A549 (cell line): ENCODE measurements around the gene ATP6V1G2. TPM values are rescaled to one million over a fixed set of nuclear protein-coding genes. Genes with fewer than 3 reads are reported as not detected.

Experiments used
- ATAC-seq, 2 experiments: fragments of 200-7000 bp in 1 of 2; fragments of >200 bp in 1 of 2; cut with Nextera tagmentation in 1 of 2; cut with Tn5 transposase in 1 of 2; 3 replicates each; pipeline versions ENCODE4 v1.8.0 to v1.9.1; 2018 to 2020; ENCODE audit warnings: mild to moderate bottlenecking in 1 of 2, moderate library complexity in 1 of 2
- CTCF ChIA-PET: fragments of 300-600 bp; sonication (Branson Sonifier 250); formaldehyde crosslinking; extraction: SDS; loops from one replicate; lab custom pipeline; 2021; ENCODE audit warnings: antibody characterized with exemption, inconsistent platforms; lab: Yijun Ruan, JAX
- POLR2A ChIA-PET: fragments of 350-600 bp; formaldehyde crosslinking; extraction: SDS; loops from one replicate; lab custom pipeline; 2021; ENCODE audit warnings: antibody characterized with exemption, inconsistent platforms; lab: Yijun Ruan, JAX
- DNase-seq, 2 experiments: peaks; one replicate each; pipeline versions ENCODE4 v3.0.0 to v3.0.0-alpha.2; 2011 to 2016; ENCODE audit warnings: low read depth in 1 of 2, low spot score in 1 of 2
- FAIRE-seq: peaks from 2 replicates; lab custom pipeline; 2011; peaks lifted over from hg19 to GRCh38; lab: Jason Lieb, UNC
- H3K27ac ChIP-seq, 2 experiments: fragments of >200 bp; sonication (Bioruptor Twin); formaldehyde crosslinking; 3 replicates each; pipeline ENCODE4 v1.5.1; 2016 to 2017
- H3K4me1 ChIP-seq: fragments of >200 bp; sonication (Bioruptor Twin); formaldehyde crosslinking; 3 replicates; pipeline ENCODE4 v1.6.1; 2016
- H3K4me2 ChIP-seq: fragments of >200 bp; sonication (Bioruptor Twin); formaldehyde crosslinking; 3 replicates; pipeline ENCODE4 v1.6.1; 2016
- H3K4me3 ChIP-seq: fragments of >200 bp; sonication (Bioruptor Twin); formaldehyde crosslinking; 3 replicates; pipeline ENCODE4 v1.5.1; 2016
- H3K9me3 ChIP-seq: fragments of >200 bp; sonication (Bioruptor Twin); formaldehyde crosslinking; 3 replicates; pipeline ENCODE4 v1.6.1; 2016
- BCL3 ChIP-seq: fragments of >200 bp; sonication (Bioruptor Twin); formaldehyde crosslinking; IDR thresholded peaks from 3 replicates; pipeline ENCODE4 v1.6.1; 2016
- CHD2 ChIP-seq: fragments of 150-350 bp; IDR thresholded peaks from 2 replicates; pipeline ENCODE4 v1.6.1; 2014; ENCODE audit warnings: low read length; ENCODE audit not compliant: partially characterized antibody
- E2F6 ChIP-seq: IDR thresholded peaks from 2 replicates; pipeline ENCODE4 v1.6.1; 2012; ENCODE audit warnings: low read depth, borderline replicate concordance
- ESRRA ChIP-seq: fragments of 150-350 bp; IDR thresholded peaks from 2 replicates; pipeline ENCODE4 v1.6.1; 2014; ENCODE audit warnings: mild to moderate bottlenecking, low read length, borderline replicate concordance
- FOXS1 ChIP-seq: fragments of 250-450 bp; sonication (Bioruptor Pico); IDR thresholded peaks from 2 replicates; pipeline ENCODE4 v1.5.0; 2020; ENCODE audit warnings: mild to moderate bottlenecking, moderate library complexity
- GATA3 ChIP-seq: IDR thresholded peaks from 2 replicates; pipeline ENCODE4 v1.6.1; 2012; ENCODE audit warnings: borderline replicate concordance
- HES2 ChIP-seq: fragments of >200 bp; sonication (Bioruptor Twin); formaldehyde crosslinking; IDR thresholded peaks from 2 replicates; pipeline ENCODE4 v1.6.1; 2016
- HOXB13 ChIP-seq: fragments of 250-450 bp; sonication (Bioruptor Pico); IDR thresholded peaks from 2 replicates; pipeline ENCODE4 v1.5.0; 2020; ENCODE audit warnings: low read depth, mild to moderate bottlenecking, moderate library complexity
- JUN ChIP-seq, 2 experiments: fragments of >200 bp; sonication (Bioruptor Twin); formaldehyde crosslinking; IDR thresholded peaks; 2 replicates in 1 of 2; 3 replicates in 1 of 2; pipeline ENCODE4 v1.6.1; 2016 to 2017
- KDM1A ChIP-seq: fragments of 200-600 bp; sonication (generic); IDR thresholded peaks from 2 replicates; pipeline ENCODE4 v1.6.1; 2016; ENCODE audit warnings: low read depth, mild to moderate bottlenecking
- POLR2A ChIP-seq: IDR thresholded peaks from 2 replicates; pipeline ENCODE4 v1.6.1; 2012; ENCODE audit warnings: mild to moderate bottlenecking, low read length
- POLR2AphosphoS2 ChIP-seq: conservative IDR thresholded peaks from 2 replicates; pipeline ENCODE4 v1.6.1; 2012; ENCODE audit warnings: low read length, improper control_type of control experiment, inconsistent platforms
- REST ChIP-seq: fragments of 200-600 bp; sonication (generic); IDR thresholded peaks from 2 replicates; pipeline ENCODE4 v1.6.1; 2016; ENCODE audit warnings: antibody characterized with exemption, mild to moderate bottlenecking, moderate library complexity
- RNF2 ChIP-seq: fragments of 200-600 bp; sonication (generic); IDR thresholded peaks from 2 replicates; pipeline ENCODE4 v1.6.1; 2016; ENCODE audit warnings: low read depth, mild to moderate bottlenecking, antibody characterized with exemption, moderate library complexity, borderline replicate concordance
- USF2 ChIP-seq: fragments of 450-650 bp; IDR thresholded peaks from 2 replicates; pipeline ENCODE4 v1.6.1; 2014; ENCODE audit warnings: antibody characterized with exemption
- WGBS: methylation state at CpG from one replicate; pipeline ENCODE4 v1.1.6; 2017; ENCODE audit errors: missing lambda C conversion rate; 5-methylcytosine and 5-hydroxymethylcytosine counted together
- polyA plus RNA-seq, 4 experiments: library from polyadenylated mRNA; depleted of rRNA in 3 of 4; stranded (reverse); fragments of >200 nt; fragmentation: RNase III in 1 of 4; extraction: RNeasy Plus Mini Kit Qiagen cat#74134 plus additional on column Dnase treatment in 1 of 4; gene quantifications; 2 replicates in 3 of 4; 3 replicates in 1 of 4; pipeline ENCODE4 v1.2.3, GENCODE V29; 2011 to 2017

Gene ATP6V1G2
- polyA plus RNA-seq, 2 of the 4 experiments (the other 2 are of a cell fraction) = 0.57 to 1.5 TPM

GRCh38 chr6:31557443-31558317 lies 11.3 kb upstream of the ATP6V1G2 start:
- DNase-seq = no peak

GRCh38 chr6:31556307-31556706 lies 9.9 kb upstream of the ATP6V1G2 start:
- no peak for FAIRE-seq
- CTCF ChIA-PET = interaction anchor here (1.0 to 2.5 kb wide), 5 partner anchors 8 to 42 kb away, joined by 3 to 10 read pairs (median 6); partner anchors contain the start of gene NFKBIL1

More at GRCh38 chr6:31557443-31558317, 11.3 kb upstream of the ATP6V1G2 start:
- CTCF ChIA-PET = interaction anchor here (0.5 to 3.7 kb wide), 7 partner anchors 10 to 299 kb away, joined by 3 to 10 read pairs (median 6); partner anchors contain the start of genes ATP6V1G2, LTA, LTB and NFKBIL1
- WGBS = 88% methylated on average over 21 of the region's 24 CpGs
- no peak overlapping the region for H3K27ac ChIP-seq
- FAIRE-seq = no peak
- no peaks in the 10 kb centered on the region for H3K9me3 ChIP-seq
- POLR2A ChIA-PET = no interaction called here
- peaks cover 24% of the 10 kb centered on the region for H3K4me1 ChIP-seq
- no peak overlapping the region for H3K4me3 ChIP-seq
- H3K4me2 ChIP-seq = no peak overlapping the region
- ATAC-seq = no peak
- TF ChIP-seq USF2 (no peak), RNF2 (no peak), HOXB13 (no peak), POLR2A (no peak), GATA3 (no peak), HES2 (no peak), REST (no peak)
- TF ChIP-seq, all 56 proteins: peak for 0

More at GRCh38 chr6:31556307-31556706, 9.9 kb upstream of the ATP6V1G2 start:
- Histone ChIP-seq H3K9me3 (no peaks in the 10 kb centered on the region), H3K4me3 (no peak overlapping the region), H3K4me1 (peaks cover 24% of the 10 kb centered on the region), H3K4me2 (no peak overlapping the region), H3K27ac (no peak overlapping the region)
- no peak for TF ChIP-seq HES2
- no peak for TF ChIP-seq POLR2AphosphoS2
- TF ChIP-seq E2F6 = no peak
- TF ChIP-seq KDM1A = no peak
- no peak for TF ChIP-seq FOXS1
- TF ChIP-seq ESRRA = no peak
- TF ChIP-seq BCL3 = no peak
- no peak for TF ChIP-seq CHD2
- no peak for TF ChIP-seq JUN (IDR thresholded peaks at IDR 0.05)
- POLR2A ChIA-PET = no interaction called here
- ATAC-seq = no peak
- DNase-seq = no peak
- 86% methylated on average over 3 of the region's 3 CpGs for WGBS
